ENCODE measurements around the gene RHPN2.

DNA sequence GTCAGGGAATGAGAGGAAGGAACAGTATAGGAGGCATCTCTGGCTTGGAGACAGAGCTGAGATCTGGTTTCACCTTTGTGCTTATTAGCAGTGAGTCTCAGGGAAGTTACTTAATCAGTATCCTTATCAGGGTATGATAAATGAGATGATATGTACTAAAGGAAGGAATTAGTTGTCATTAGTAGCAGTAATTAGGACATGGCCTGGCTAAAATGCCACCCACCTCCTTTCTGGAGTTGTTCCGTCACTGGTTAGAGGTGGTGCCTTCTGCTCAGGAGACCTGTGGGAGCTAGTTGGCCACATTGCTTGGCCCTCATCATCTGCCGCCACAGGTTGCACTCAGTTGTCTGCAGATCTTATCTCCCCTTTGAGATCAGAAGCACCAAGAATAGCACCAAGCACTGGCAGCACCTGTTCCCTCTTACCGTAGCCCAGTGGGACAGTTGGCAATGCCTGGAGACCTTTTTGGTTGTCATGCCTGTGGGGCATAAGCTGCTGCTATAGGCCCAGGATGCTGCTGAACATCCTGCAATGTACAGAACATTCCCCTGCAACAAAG is 21.0 kb upstream of the RHPN2 start:
- TF ChIP-seq, protein P1, sequence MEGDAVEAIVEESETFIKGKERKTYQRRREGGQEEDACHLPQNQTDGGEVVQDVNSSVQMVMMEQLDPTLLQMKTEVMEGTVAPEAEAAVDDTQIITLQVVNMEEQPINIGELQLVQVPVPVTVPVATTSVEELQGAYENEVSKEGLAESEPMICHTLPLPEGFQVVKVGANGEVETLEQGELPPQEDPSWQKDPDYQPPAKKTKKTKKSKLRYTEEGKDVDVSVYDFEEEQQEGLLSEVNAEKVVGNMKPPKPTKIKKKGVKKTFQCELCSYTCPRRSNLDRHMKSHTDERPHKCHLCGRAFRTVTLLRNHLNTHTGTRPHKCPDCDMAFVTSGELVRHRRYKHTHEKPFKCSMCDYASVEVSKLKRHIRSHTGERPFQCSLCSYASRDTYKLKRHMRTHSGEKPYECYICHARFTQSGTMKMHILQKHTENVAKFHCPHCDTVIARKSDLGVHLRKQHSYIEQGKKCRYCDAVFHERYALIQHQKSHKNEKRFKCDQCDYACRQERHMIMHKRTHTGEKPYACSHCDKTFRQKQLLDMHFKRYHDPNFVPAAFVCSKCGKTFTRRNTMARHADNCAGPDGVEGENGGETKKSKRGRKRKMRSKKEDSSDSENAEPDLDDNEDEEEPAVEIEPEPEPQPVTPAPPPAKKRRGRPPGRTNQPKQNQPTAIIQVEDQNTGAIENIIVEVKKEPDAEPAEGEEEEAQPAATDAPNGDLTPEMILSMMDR (IDR thresholded peaks at IDR 0.05): no peak
- no peak for TF ChIP-seq POLR2A (IDR thresholded peaks at IDR 0.05)
